Stimulated activated CD8-positive, alpha-beta memory T cell treated with anti-CD3 and anti-CD28 coated beads, Interleukin-4, amount 100 ng/mL, for 4 hours (primary cell): ENCODE measurements around the gene MAST4.

Experiments
- DNase-seq, 2 donors: peaks; one replicate each; pipeline ENCODE4 v3.0.0-alpha.2; 2020; ENCODE audit warnings: low read depth in 2 of 2, low spot score in 1 of 2

Gene MAST4

GRCh38 chr5:66896171-66896570 lies 300.0 kb downstream of the MAST4 start:
- no peak for DNase-seq

GRCh38 chr5:66897356-66897755 lies 301.2 kb downstream of the MAST4 start:
- no peak for DNase-seq

- no peak for DNase-seq
Observed at GRCh38 chr5:66898241-66898995, 302.2 kb downstream of the MAST4 start.

GRCh38 chr5:66903218-66903617 lies 307.0 kb downstream of the MAST4 start:
- no peak for DNase-seq

GRCh38 chr5:66903709-66904108 lies 307.5 kb downstream of the MAST4 start:
- DNase-seq, result no peak

- no peak for DNase-seq
Observed at GRCh38 chr5:66904189-66904588, 308.0 kb downstream of the MAST4 start.

GRCh38 chr5:66906021-66906420 lies 309.8 kb downstream of the MAST4 start:
- no peak for DNase-seq

- DNase-seq, result no peak
Observed at GRCh38 chr5:66908230-66908629, 312.0 kb downstream of the MAST4 start.

- no peak for DNase-seq
Observed at GRCh38 chr5:66909364-66909763, 313.2 kb downstream of the MAST4 start.

GRCh38 chr5:66912787-66913186 lies 316.6 kb downstream of the MAST4 start:
- no peak for DNase-seq

GRCh38 chr5:66915531-66915930 lies 319.3 kb downstream of the MAST4 start:
- DNase-seq, result no peak

GRCh38 chr5:66922881-66923280 lies 326.7 kb downstream of the MAST4 start:
- DNase-seq, result no peak

GRCh38 chr5:66923457-66923856 lies 327.3 kb downstream of the MAST4 start:
- no peak for DNase-seq

GRCh38 chr5:66923922-66924321 lies 327.7 kb downstream of the MAST4 start:
- DNase-seq, result no peak

- no peak for DNase-seq
Observed at GRCh38 chr5:66927140-66927539, 330.9 kb downstream of the MAST4 start.

- DNase-seq, result no peak
Observed at GRCh38 chr5:66929281-66929680, 333.1 kb downstream of the MAST4 start.

GRCh38 chr5:66929995-66930394 lies 333.8 kb downstream of the MAST4 start:
- no peak for DNase-seq

GRCh38 chr5:66931651-66932050 lies 335.5 kb downstream of the MAST4 start:
- DNase-seq, result no peak

- DNase-seq, result no peak
Observed at GRCh38 chr5:66932457-66932856, 336.3 kb downstream of the MAST4 start.

GRCh38 chr5:66933066-66933465 lies 336.9 kb downstream of the MAST4 start:
- DNase-seq, result no peak

GRCh38 chr5:66939094-66939493 lies 342.9 kb downstream of the MAST4 start:
- DNase-seq, result no peak

- DNase-seq, result no peak
Observed at GRCh38 chr5:66945389-66946349, 349.5 kb downstream of the MAST4 start.
